HepG2 (cell line): ENCODE data around the gene HOXC9. TPM values are rescaled to one million over a fixed set of nuclear protein-coding genes. Genes with fewer than 3 reads are reported as not detected.

Source experiments
- BATF2 ChIP-seq: sonication (generic); formaldehyde crosslinking; IDR thresholded peaks from 2 replicates; pipeline ENCODE4 v1.8.0; 2022; ENCODE audit warnings: mild to moderate bottlenecking, missing genetic modification reagents, moderate library complexity
- IRF1 ChIP-seq: sonication (generic); formaldehyde crosslinking; IDR thresholded peaks from 2 replicates; pipeline ENCODE4 v1.4.0; 2020; ENCODE audit warnings: low read depth, mild to moderate bottlenecking, missing genetic modification reagents
- NCOA2 ChIP-seq: sonication (generic); formaldehyde crosslinking; IDR thresholded peaks from 2 replicates; pipeline ENCODE4 v1.8.0; 2022; ENCODE audit warnings: inconsistent platforms
- NR2F1 ChIP-seq, 2 experiments: fragments of 450-650 bp in 1 of 2; formaldehyde crosslinking in 1 of 2; IDR thresholded peaks; 2 replicates each; pipeline versions ENCODE4 v1.5.0 to v1.6.1; 2016 to 2020; ENCODE audit warnings: mild to moderate bottlenecking in 1 of 2, missing compliant biosample characterization in 1 of 2, missing genetic modification reagents in 1 of 2, moderate library complexity in 1 of 2
- POGK ChIP-seq: sonication (generic); formaldehyde crosslinking; conservative IDR thresholded peaks from 2 replicates; pipeline ENCODE4 v1.8.0; 2022; ENCODE audit warnings: mild to moderate bottlenecking, moderate library complexity, missing genetic modification reagents
- RAD21 ChIP-seq: fragments of 450-650 bp; formaldehyde crosslinking; IDR thresholded peaks from 2 replicates; pipeline ENCODE4 v1.5.0; 2020; ENCODE audit warnings: mild to moderate bottlenecking
- SALL2 ChIP-seq: sonication (generic); formaldehyde crosslinking; IDR thresholded peaks from 2 replicates; pipeline ENCODE4 v1.8.1; 2023; ENCODE audit warnings: mild to moderate bottlenecking, missing genetic modification reagents, inconsistent platforms
- STAG1 ChIP-seq: sonication (generic); formaldehyde crosslinking; IDR thresholded peaks from 2 replicates; pipeline ENCODE4 v1.4.0; 2020; ENCODE audit warnings: missing genetic modification reagents
- ZBTB4 ChIP-seq: sonication (generic); formaldehyde crosslinking; IDR thresholded peaks from 2 replicates; pipeline ENCODE4 v1.4.0; 2020; ENCODE audit warnings: missing genetic modification reagents, mild to moderate bottlenecking, borderline replicate concordance
- ZKSCAN1 ChIP-seq: fragments of 150-350 bp; IDR thresholded peaks from 2 replicates; pipeline ENCODE4 v1.6.1; 2014; ENCODE audit warnings: low read length
- ZNF318 ChIP-seq: sonication (generic); formaldehyde crosslinking; IDR thresholded peaks from 2 replicates; pipeline ENCODE4 v1.4.0; 2020; ENCODE audit warnings: mild to moderate bottlenecking, missing genetic modification reagents
- ZNF543 ChIP-seq: sonication (generic); formaldehyde crosslinking; IDR thresholded peaks from 2 replicates; pipeline ENCODE4 v1.4.0; 2020; ENCODE audit warnings: mild to moderate bottlenecking, missing genetic modification reagents
- ZNF891 ChIP-seq: sonication (generic); formaldehyde crosslinking; IDR thresholded peaks from 2 replicates; pipeline ENCODE4 v1.5.0; 2020; ENCODE audit warnings: mild to moderate bottlenecking, missing genetic modification reagents
- polyA plus RNA-seq, 8 experiments: library from polyadenylated mRNA; depleted of rRNA in 3 of 8; stranded (reverse) in 7 of 8; unstranded in 1 of 8; fragments of >200 nt; fragmentation: Illumina TruSeq in 4 of 8; extraction: Trizol in 4 of 8; gene quantifications; 2 replicates each; pipeline versions ENCODE4 v1.2.1 to v1.2.3, GENCODE V29; 2011 to 2016; ENCODE audit warnings: low read depth in 4 of 8, missing spikeins in 1 of 8, mixed read lengths in 1 of 8; ENCODE audit not compliant: insufficient read depth in 1 of 8
- total RNA-seq, 5 experiments: library from RNA; depleted of rRNA; stranded (reverse); fragments of >200 nt; fragmentation: Illumina TruSeq; extraction: Trizol; gene quantifications; 2 replicates each; pipeline ENCODE4 v1.2.3, GENCODE V29; 2016; ENCODE audit warnings: low read depth in 1 of 5

The HOXC9 gene
- total and polyA plus RNA-seq, 2 of the 13 experiments (the other 11 are each of a cell fraction or from before 2014, with no cell fraction given) = 0.11 to 1.1 TPM

GRCh38 chr12:53984901-53985691 lies 14.9 kb upstream of the HOXC9 start, which contains the start of gene HOXC10 (continued):
- TF ChIP-seq ZNF318 (CRISPR knock-in tag) = no peak
- TF ChIP-seq NCOA2 (CRISPR knock-in tag) = no peak
- no peak for TF ChIP-seq ZKSCAN1
- TF ChIP-seq SALL2 (CRISPR knock-in tag) = no peak
- TF ChIP-seq ZNF891 = no peak
- TF ChIP-seq STAG1 (CRISPR knock-in tag) = peak; percentile 74
- TF ChIP-seq ZNF543 = no peak
- TF ChIP-seq IRF1 (CRISPR knock-in tag) = no peak
- no peak for TF ChIP-seq ZBTB4 (CRISPR knock-in tag)
- TF ChIP-seq RAD21 (CRISPR knock-in tag) = peak; percentile 76
- no peak for TF ChIP-seq POGK
- no peak for TF ChIP-seq BATF2 (CRISPR knock-in tag)
- TF ChIP-seq NR2F1 (CRISPR knock-in tag; IDR thresholded peaks at IDR 0.05) = peak in 1 of 2 experiments; percentile 57; a peak in 1 of 4 replicates
